Activated CD4-positive, alpha-beta T cell treated with anti-CD3 and anti-CD28 coated beads for 36 hours (primary cell): ENCODE data around the gene STAT1. TPM values are rescaled to one million over a fixed set of nuclear protein-coding genes. Genes with fewer than 3 reads are reported as not detected.

Source experiments
- ATAC-seq: fragments of 200-7000 bp; cut with Tn5 transposase; one replicate; pipeline ENCODE4 v1.10.0; 2021; ENCODE audit warnings: mild to moderate bottlenecking, moderate library complexity
- CTCF ChIA-PET: fragments of 350-600 bp; sonication (Branson Sonifier 250); formaldehyde crosslinking; loops from one replicate; lab custom pipeline; 2021; ENCODE audit warnings: antibody characterized with exemption; lab: Charles Lee
- POLR2A ChIA-PET: fragments of 350-600 bp; sonication (Branson Sonifier 250); formaldehyde crosslinking; loops from one replicate; lab custom pipeline; 2021; ENCODE audit warnings: antibody characterized with exemption, inconsistent platforms; lab: Charles Lee
- DNase-seq: peaks from one replicate; pipeline ENCODE4 v3.0.0-alpha.2; 2020
- H3K27ac Mint-ChIP-seq: one replicate; pipeline ENCODE4 v1.8.0; 2021; ENCODE audit warnings: mixed read lengths
- H3K27me3 Mint-ChIP-seq: one replicate; pipeline ENCODE4 v1.8.0; 2021; ENCODE audit warnings: mixed read lengths
- H3K36me3 Mint-ChIP-seq: one replicate; pipeline ENCODE4 v1.8.0; 2021; ENCODE audit warnings: low read depth, mixed read lengths
- H3K4me1 Mint-ChIP-seq: one replicate; pipeline ENCODE4 v1.8.0; 2021; ENCODE audit warnings: mixed read lengths
- H3K4me3 Mint-ChIP-seq: one replicate; pipeline ENCODE4 v1.8.0; 2021; ENCODE audit warnings: mild to moderate bottlenecking, moderate library complexity, mixed read lengths
- H3K9me3 Mint-ChIP-seq: one replicate; pipeline ENCODE4 v1.8.0; 2021; ENCODE audit warnings: low read depth, mixed read lengths
- intact Hi-C, 2 experiments: fragments of 100-400 bp; cut with DNase I in 1 of 2; cut with micrococcal nuclease in 1 of 2; formaldehyde crosslinking; loops; one replicate each; pipeline versions ENCODE4 v1.14.2 to v1.15.1; 2022 to 2024; cut with DNase I, micrococcal nuclease
- total RNA-seq, 2 experiments: library from RNA; stranded (reverse); gene quantifications; one replicate each; pipeline ENCODE4 v1.2.3, GENCODE V29; 2021

The STAT1 gene
- total RNA-seq, 2 experiments from 2014 or later, result 317 to 343 TPM

- intact Hi-C loops, result no loop called here
- H3K27ac Mint-ChIP-seq, result no peak overlapping the region
- no peaks in the 10 kb centered on the region for H3K27me3 Mint-ChIP-seq
- H3K9me3 Mint-ChIP-seq, result no peaks in the 10 kb centered on the region
- ATAC-seq, result no peak
- ChIA-PET CTCF (interaction anchor here (2.2 kb wide), 1 partner anchor 70 kb away, joined by 7 read pairs; no protein-coding TSS in a partner anchor), POLR2A (no interaction called here)
- H3K4me1 Mint-ChIP-seq, result peaks cover 51% of the 10 kb centered on the region
- peaks cover 61% of the 10 kb centered on the region for H3K36me3 Mint-ChIP-seq
- H3K4me3 Mint-ChIP-seq, result no peak overlapping the region
- DNase-seq, result no peak
Measured at GRCh38 chr2:190920085-190920484, 93.9 kb downstream of the STAT1 start.

Other genes with a start within 250 kb of the STAT1 start
- 100 to 1,000 TPM; 136 to 242 TPM for gene GLS, start 133.3 kb downstream of the STAT1 start, total RNA-seq
- 10 to 100 TPM; 48.8 to 59.5 TPM for gene STAT4, start 136.8 kb upstream of the STAT1 start, total RNA-seq
- gene MYO1B, start 231.2 kb upstream of the STAT1 start, total RNA-seq, result 10 to 100 TPM; 29.7 to 36.7 TPM